Nephron progenitor cell (in vitro differentiated cells): ENCODE measurements around the gene PCDH1.
A peak's percentile ranks its signal among the peaks of the same experiment; 100 is the strongest.

Experiments used
- DNase-seq: peaks from one replicate; pipeline ENCODE4 v3.0.0; 2021
- H3K27ac Mint-ChIP-seq: 2 replicates; pipeline ENCODE4 v1.8.0; 2021; ENCODE audit warnings: mild to moderate bottlenecking, moderate library complexity, mixed read lengths
- H3K27me3 Mint-ChIP-seq: 2 replicates; pipeline ENCODE4 v1.8.0; 2021; ENCODE audit warnings: mild to moderate bottlenecking, low read depth, mixed read lengths; ENCODE audit not compliant: poor library complexity
- H3K36me3 Mint-ChIP-seq: 2 replicates; pipeline ENCODE4 v1.8.0; 2021; ENCODE audit warnings: low read depth, mixed read lengths
- H3K4me1 Mint-ChIP-seq: 2 replicates; pipeline ENCODE4 v1.8.0; 2021; ENCODE audit warnings: mixed read lengths
- H3K4me3 Mint-ChIP-seq: 2 replicates; pipeline ENCODE4 v1.8.0; 2021; ENCODE audit warnings: mild to moderate bottlenecking, moderate library complexity, mixed read lengths
- H3K9me3 Mint-ChIP-seq: 2 replicates; pipeline ENCODE4 v1.8.0; 2021; ENCODE audit warnings: mild to moderate bottlenecking, moderate library complexity, mixed read lengths
- CTCF ChIP-seq: fragments of 200-600 bp; sonication (generic); IDR thresholded peaks from 2 replicates; pipeline ENCODE4 v1.5.0; 2021; ENCODE audit warnings: antibody characterized with exemption

Gene PCDH1

DNA sequence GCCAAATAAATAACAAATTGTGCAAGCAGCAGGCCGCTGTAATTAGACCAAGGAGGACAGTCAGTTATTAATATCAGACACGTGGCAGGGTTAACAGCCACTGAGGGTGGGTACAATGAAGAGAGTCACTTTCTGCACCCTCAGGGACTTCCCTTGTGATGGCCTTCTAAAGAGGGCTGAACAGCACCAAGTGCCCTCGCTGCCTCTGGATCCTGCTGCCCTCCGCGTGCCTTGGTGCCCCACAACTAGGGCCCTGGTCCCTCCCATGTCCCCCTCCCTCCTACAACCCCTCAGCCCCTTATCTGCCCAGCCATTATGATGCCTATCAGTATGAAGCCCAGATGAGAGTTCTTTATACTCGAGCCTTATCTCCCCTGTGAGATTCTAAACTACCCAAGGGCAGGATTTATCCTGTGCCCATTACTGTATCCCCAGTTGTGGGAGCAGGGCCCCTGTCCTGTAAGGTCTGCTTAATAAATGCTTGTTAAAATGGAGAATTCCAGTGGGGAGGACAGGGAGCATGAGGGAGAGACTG is 37.3 kb downstream of the PCDH1 start:
- no peak for DNase-seq
- no peak overlapping the region for H3K4me3 Mint-ChIP-seq
- TF ChIP-seq CTCF = no peak
- no peaks in the 10 kb centered on the region for H3K9me3 Mint-ChIP-seq
- H3K4me1 Mint-ChIP-seq = peaks cover 74% of the 10 kb centered on the region
- peaks cover 25% of the 10 kb centered on the region for H3K27me3 Mint-ChIP-seq
- no peaks in the 10 kb centered on the region for H3K36me3 Mint-ChIP-seq
- no peak overlapping the region for H3K27ac Mint-ChIP-seq

- H3K27me3 Mint-ChIP-seq = peaks cover 25% of the 10 kb centered on the region
- no peak for TF ChIP-seq CTCF
- H3K9me3 Mint-ChIP-seq = no peaks in the 10 kb centered on the region
- no peak overlapping the region for H3K27ac Mint-ChIP-seq
- no peak overlapping the region for H3K4me3 Mint-ChIP-seq
- no peaks in the 10 kb centered on the region for H3K36me3 Mint-ChIP-seq
- peaks cover 74% of the 10 kb centered on the region for H3K4me1 Mint-ChIP-seq
- no peak for DNase-seq
These were observed 37.9 kb downstream of the PCDH1 start for GRCh38 chr5:141840280-141840812.

- no peak overlapping the region for H3K4me3 Mint-ChIP-seq
- DNase-seq = no peak
- no peak for TF ChIP-seq CTCF
- H3K9me3 Mint-ChIP-seq = no peaks in the 10 kb centered on the region
- H3K27me3 Mint-ChIP-seq = peaks cover 22% of the 10 kb centered on the region
- H3K36me3 Mint-ChIP-seq = no peaks in the 10 kb centered on the region
- H3K27ac Mint-ChIP-seq = no peak overlapping the region
- peaks cover 69% of the 10 kb centered on the region for H3K4me1 Mint-ChIP-seq
These were observed 39.1 kb downstream of the PCDH1 start for GRCh38 chr5:141839015-141839513.

- TF ChIP-seq CTCF = no peak
- Mint-ChIP-seq H3K4me1 (peaks cover 63% of the 10 kb centered on the region), H3K9me3 (no peaks in the 10 kb centered on the region), H3K27me3 (peaks cover 22% of the 10 kb centered on the region), H3K4me3 (no peak overlapping the region), H3K27ac (no peak overlapping the region), H3K36me3 (no peaks in the 10 kb centered on the region)
- no peak for DNase-seq
These were observed 39.7 kb downstream of the PCDH1 start for GRCh38 chr5:141838326-141839014.

DNA sequence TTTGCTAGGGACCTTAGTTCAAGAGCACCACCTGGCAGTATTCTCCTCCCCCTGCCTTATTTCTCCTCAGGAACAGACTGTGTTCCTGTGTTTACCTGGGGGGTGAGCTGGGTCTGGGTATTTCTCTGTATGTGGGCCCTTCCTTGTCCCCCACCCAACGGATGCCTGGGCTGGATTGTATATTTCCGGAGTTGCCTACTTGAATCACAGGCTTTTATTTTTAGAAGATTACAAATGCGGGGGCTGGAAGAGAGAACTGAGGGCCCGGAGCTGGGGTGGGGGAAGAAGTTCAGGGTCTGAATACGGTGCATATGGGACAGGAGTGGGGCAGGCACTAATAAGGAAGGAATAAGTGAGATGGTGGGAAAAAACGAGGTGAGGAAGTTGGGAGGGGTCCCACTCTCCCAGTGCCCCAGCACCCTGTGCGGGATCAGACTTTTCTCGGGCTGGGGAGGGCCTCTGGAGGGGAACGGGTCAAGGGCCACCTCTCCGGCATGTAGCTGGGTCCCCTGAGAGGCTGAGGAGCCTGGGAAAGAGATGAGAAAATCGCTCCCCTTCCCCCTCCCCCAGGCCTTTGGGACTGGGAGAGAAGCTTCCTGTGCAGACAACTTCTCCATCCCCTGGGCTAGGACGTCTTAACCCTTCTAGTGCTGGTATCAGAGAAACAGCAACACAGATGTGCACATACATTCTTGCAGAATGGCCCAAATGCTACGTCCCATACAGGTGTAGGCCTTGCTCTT is 42.1 kb downstream of the PCDH1 start:
- Mint-ChIP-seq H3K36me3 (no peaks in the 10 kb centered on the region), H3K27ac (peak overlapping the region; percentile 41), H3K4me3 (peak overlapping the region; percentile 20), H3K4me1 (peaks cover 55% of the 10 kb centered on the region), H3K27me3 (peaks cover 23% of the 10 kb centered on the region), H3K9me3 (peaks cover 3% of the 10 kb centered on the region)
- peak; percentile 58 for DNase-seq
- no peak for TF ChIP-seq CTCF
